A673 (cell line): Measurements from ENCODE around the gene AMZ2.
"Not testable (repeated sequence)": the region's sequence is repeated elsewhere in the genome, so short reads cannot be mapped to it uniquely, and the experiment has no call there.

ENCODE experiments used
- CTCF ChIP-seq: fragments of 300-800, 200-600 bp; sonication (generic); conservative IDR thresholded peaks from 2 replicates; pipeline ENCODE4 v1.5.1; 2017; ENCODE audit warnings: low read depth, mild to moderate bottlenecking, antibody characterized with exemption, low read length, moderate library complexity, mixed read lengths
- EZH2 ChIP-seq: fragments of 200-600 bp; sonication (generic); IDR thresholded peaks from 2 replicates; pipeline ENCODE4 v1.6.1; 2017; ENCODE audit warnings: borderline replicate concordance, low read depth, mild to moderate bottlenecking, mixed read lengths, antibody characterized with exemption, low read length; ENCODE audit not compliant: poor library complexity, severe bottlenecking

- TF ChIP-seq CTCF, EZH2: not testable (repeated sequence)
Measured at GRCh38 chr17:68231131-68231530, 16.7 kb upstream of the AMZ2 start.
